HepG2 (cell line): ENCODE results near the gene PLOD3. TPM values are rescaled to one million over a fixed set of nuclear protein-coding genes. Genes with fewer than 3 reads are reported as not detected.
A peak's percentile ranks its signal among the peaks of the same experiment; 100 is the strongest.

Experiments
- ATAD3A ChIP-seq: sonication (generic); formaldehyde crosslinking; IDR thresholded peaks from 2 replicates; pipeline ENCODE4 v1.4.0; 2020; ENCODE audit warnings: missing genetic modification reagents
- GZF1 ChIP-seq: sonication (generic); formaldehyde crosslinking; IDR thresholded peaks from 2 replicates; pipeline ENCODE4 v1.5.1; 2020; ENCODE audit warnings: mild to moderate bottlenecking, missing genetic modification reagents
- KDM3A ChIP-seq: IDR thresholded peaks from 2 replicates; pipeline ENCODE4 v1.6.1; 2018; ENCODE audit warnings: low read depth, missing compliant biosample characterization
- MAZ ChIP-seq, 2 experiments: sonication (generic) in 1 of 2; formaldehyde crosslinking in 1 of 2; IDR thresholded peaks; 2 replicates each; pipeline versions ENCODE4 v1.5.0 to v1.6.1; 2012 to 2020; ENCODE audit warnings: low read depth in 2 of 2, mild to moderate bottlenecking in 2 of 2, borderline replicate concordance in 1 of 2, improper control_type of control experiment in 1 of 2, low read length in 1 of 2, missing genetic modification reagents in 1 of 2, moderate library complexity in 1 of 2
- SMARCC2 ChIP-seq: fragments of 450-650 bp; IDR thresholded peaks from 2 replicates; pipeline ENCODE4 v1.6.1; 2017; ENCODE audit warnings: antibody characterized with exemption, mild to moderate bottlenecking
- U2AF1 ChIP-seq: fragments of 200-400 bp; formaldehyde crosslinking; optimal IDR thresholded peaks from 2 replicates; pipeline ENCODE3; 2017; ENCODE audit warnings: mild to moderate bottlenecking, low read depth, low read length
- ZBTB42 ChIP-seq: sonication (generic); formaldehyde crosslinking; IDR thresholded peaks from 2 replicates; pipeline ENCODE4 v1.5.0; 2020; ENCODE audit warnings: mild to moderate bottlenecking, missing genetic modification reagents
- ZNF121 ChIP-seq: sonication (generic); formaldehyde crosslinking; IDR thresholded peaks from 2 replicates; pipeline ENCODE4 v1.5.0; 2020; ENCODE audit warnings: mild to moderate bottlenecking, missing genetic modification reagents
- ZNF709 ChIP-seq: sonication (generic); formaldehyde crosslinking; IDR thresholded peaks from 2 replicates; pipeline ENCODE4 v1.5.0; 2020; ENCODE audit warnings: mild to moderate bottlenecking, missing genetic modification reagents
- polyA plus RNA-seq, 8 experiments: library from polyadenylated mRNA; depleted of rRNA in 3 of 8; stranded (reverse) in 7 of 8; unstranded in 1 of 8; fragments of >200 nt; fragmentation: Illumina TruSeq in 4 of 8; extraction: Trizol in 4 of 8; gene quantifications; 2 replicates each; pipeline versions ENCODE4 v1.2.1 to v1.2.3, GENCODE V29; 2011 to 2016; ENCODE audit warnings: low read depth in 4 of 8, missing spikeins in 1 of 8, mixed read lengths in 1 of 8; ENCODE audit not compliant: insufficient read depth in 1 of 8
- total RNA-seq, 5 experiments: library from RNA; depleted of rRNA; stranded (reverse); fragments of >200 nt; fragmentation: Illumina TruSeq; extraction: Trizol; gene quantifications; 2 replicates each; pipeline ENCODE4 v1.2.3, GENCODE V29; 2016; ENCODE audit warnings: low read depth in 1 of 5
- TF ChIP-seq, protein P1 (sequence below): IDR thresholded peaks from 2 replicates; pipeline ENCODE4 v1.6.1; 2016; ENCODE audit warnings: missing genetic modification reagents, missing compliant biosample characterization
- TF ChIP-seq, protein P2 (sequence below): conservative IDR thresholded peaks from 2 replicates; pipeline ENCODE4 v1.6.1; 2018; ENCODE audit warnings: missing genetic modification reagents
- TF ChIP-seq, protein P3 (sequence below): sonication (generic); formaldehyde crosslinking; IDR thresholded peaks from 2 replicates; pipeline ENCODE4 v1.5.1; 2020; ENCODE audit warnings: mild to moderate bottlenecking, missing genetic modification reagents, moderate library complexity
- TF ChIP-seq, protein P4 (sequence below): sonication (generic); formaldehyde crosslinking; IDR thresholded peaks from 2 replicates; pipeline ENCODE4 v1.8.1; 2023; ENCODE audit warnings: mild to moderate bottlenecking, moderate library complexity, missing genetic modification reagents
- TF ChIP-seq, protein P5 (sequence below): sonication (generic); formaldehyde crosslinking; IDR thresholded peaks from 2 replicates; pipeline ENCODE4 v1.5.0; 2020; ENCODE audit warnings: missing genetic modification reagents
- TF ChIP-seq, protein P6 (sequence below), 2 experiments: sonication (generic) in 1 of 2; formaldehyde crosslinking in 1 of 2; IDR thresholded peaks; 2 replicates each; pipeline versions ENCODE4 v1.4.0 to v1.6.1; 2016 to 2020; ENCODE audit warnings: borderline replicate concordance in 1 of 2, low read depth in 1 of 2, mild to moderate bottlenecking in 1 of 2, missing genetic modification reagents in 1 of 2

PLOD3 gene
- total and polyA plus RNA-seq, 2 of the 13 experiments (the other 11 are each of a cell fraction or from before 2014, with no cell fraction given) = 65.8 to 67.4 TPM

DNA sequence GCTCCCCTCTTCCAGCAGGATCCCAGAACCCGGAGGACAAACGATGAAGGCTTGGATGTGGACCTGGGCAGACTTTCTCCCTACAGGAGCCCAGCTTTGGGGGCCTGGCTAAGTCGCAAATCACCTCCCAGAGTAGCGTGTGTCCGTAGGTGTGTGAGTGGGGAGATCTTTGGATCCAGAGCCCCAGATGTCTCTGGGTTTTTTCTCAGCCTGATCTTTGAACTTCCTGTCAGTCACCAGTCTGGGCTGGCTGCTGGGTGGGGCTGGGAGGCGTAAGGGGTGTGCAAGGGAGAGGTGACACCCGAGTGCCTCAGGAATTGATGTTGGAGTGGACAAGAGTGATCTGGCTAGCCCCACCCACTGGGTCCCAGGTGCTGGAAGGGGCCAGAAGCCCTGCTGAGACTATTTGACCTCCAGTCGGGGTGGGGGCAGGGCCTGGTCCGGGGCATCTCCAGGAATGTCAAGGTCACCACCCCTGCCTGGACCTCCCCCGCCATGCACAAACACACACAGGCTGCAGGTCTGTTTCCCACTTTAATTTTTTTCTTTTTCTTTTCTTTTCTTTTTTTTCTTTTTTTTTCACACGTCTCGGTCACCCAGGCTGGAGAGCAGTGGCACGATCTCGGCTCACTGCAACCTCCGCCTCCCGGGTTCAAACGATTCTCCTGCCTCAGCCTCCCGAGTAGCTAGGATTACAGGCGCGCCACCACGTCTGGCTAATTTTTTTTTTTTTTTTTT is 16.4 kb downstream of the PLOD3 start, which contains the start of gene MOGAT3 (continued):
- 0 out of 2 replicates have a peak, but pooled peaks have one; percentile 46 for TF ChIP-seq ZBTB42
- TF ChIP-seq, protein P1, sequence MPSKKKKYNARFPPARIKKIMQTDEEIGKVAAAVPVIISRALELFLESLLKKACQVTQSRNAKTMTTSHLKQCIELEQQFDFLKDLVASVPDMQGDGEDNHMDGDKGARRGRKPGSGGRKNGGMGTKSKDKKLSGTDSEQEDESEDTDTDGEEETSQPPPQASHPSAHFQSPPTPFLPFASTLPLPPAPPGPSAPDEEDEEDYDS = peak; percentile 89
- TF ChIP-seq ATAD3A (CRISPR knock-in tag) = no peak
- no peak for TF ChIP-seq ZNF121 (CRISPR knock-in tag)
- TF ChIP-seq MAZ (IDR thresholded peaks at IDR 0.05; ENCODE audit: borderline replicate concordance, low read depth, low read length) = peak; percentile 86
- peak; percentile 71 for TF ChIP-seq MAZ (CRISPR knock-in tag; IDR thresholded peaks at IDR 0.05; ENCODE audit: low read depth)
- TF ChIP-seq, protein P2, sequence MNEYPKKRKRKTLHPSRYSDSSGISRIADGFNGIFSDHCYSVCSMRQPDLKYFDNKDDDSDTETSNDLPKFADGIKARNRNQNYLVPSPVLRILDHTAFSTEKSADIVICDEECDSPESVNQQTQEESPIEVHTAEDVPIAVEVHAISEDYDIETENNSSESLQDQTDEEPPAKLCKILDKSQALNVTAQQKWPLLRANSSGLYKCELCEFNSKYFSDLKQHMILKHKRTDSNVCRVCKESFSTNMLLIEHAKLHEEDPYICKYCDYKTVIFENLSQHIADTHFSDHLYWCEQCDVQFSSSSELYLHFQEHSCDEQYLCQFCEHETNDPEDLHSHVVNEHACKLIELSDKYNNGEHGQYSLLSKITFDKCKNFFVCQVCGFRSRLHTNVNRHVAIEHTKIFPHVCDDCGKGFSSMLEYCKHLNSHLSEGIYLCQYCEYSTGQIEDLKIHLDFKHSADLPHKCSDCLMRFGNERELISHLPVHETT (CRISPR knock-in tag) = 0 out of 2 replicates have a peak, but pooled peaks have one; percentile 56
- TF ChIP-seq, protein P3, sequence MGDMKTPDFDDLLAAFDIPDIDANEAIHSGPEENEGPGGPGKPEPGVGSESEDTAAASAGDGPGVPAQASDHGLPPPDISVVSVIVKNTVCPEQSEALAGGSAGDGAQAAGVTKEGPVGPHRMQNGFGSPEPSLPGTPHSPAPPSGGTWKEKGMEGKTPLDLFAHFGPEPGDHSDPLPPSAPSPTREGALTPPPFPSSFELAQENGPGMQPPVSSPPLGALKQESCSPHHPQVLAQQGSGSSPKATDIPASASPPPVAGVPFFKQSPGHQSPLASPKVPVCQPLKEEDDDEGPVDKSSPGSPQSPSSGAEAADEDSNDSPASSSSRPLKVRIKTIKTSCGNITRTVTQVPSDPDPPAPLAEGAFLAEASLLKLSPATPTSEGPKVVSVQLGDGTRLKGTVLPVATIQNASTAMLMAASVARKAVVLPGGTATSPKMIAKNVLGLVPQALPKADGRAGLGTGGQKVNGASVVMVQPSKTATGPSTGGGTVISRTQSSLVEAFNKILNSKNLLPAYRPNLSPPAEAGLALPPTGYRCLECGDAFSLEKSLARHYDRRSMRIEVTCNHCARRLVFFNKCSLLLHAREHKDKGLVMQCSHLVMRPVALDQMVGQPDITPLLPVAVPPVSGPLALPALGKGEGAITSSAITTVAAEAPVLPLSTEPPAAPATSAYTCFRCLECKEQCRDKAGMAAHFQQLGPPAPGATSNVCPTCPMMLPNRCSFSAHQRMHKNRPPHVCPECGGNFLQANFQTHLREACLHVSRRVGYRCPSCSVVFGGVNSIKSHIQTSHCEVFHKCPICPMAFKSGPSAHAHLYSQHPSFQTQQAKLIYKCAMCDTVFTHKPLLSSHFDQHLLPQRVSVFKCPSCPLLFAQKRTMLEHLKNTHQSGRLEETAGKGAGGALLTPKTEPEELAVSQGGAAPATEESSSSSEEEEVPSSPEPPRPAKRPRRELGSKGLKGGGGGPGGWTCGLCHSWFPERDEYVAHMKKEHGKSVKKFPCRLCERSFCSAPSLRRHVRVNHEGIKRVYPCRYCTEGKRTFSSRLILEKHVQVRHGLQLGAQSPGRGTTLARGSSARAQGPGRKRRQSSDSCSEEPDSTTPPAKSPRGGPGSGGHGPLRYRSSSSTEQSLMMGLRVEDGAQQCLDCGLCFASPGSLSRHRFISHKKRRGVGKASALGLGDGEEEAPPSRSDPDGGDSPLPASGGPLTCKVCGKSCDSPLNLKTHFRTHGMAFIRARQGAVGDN = peak; percentile 42; the same call in 1 of the 2 replicates
- no peak for TF ChIP-seq ZNF709 (CRISPR knock-in tag)
- no peak for TF ChIP-seq SMARCC2
- TF ChIP-seq KDM3A (CRISPR knock-in tag) = peak; percentile 81; the same call in 1 of the 2 replicates
- TF ChIP-seq, protein P4, sequence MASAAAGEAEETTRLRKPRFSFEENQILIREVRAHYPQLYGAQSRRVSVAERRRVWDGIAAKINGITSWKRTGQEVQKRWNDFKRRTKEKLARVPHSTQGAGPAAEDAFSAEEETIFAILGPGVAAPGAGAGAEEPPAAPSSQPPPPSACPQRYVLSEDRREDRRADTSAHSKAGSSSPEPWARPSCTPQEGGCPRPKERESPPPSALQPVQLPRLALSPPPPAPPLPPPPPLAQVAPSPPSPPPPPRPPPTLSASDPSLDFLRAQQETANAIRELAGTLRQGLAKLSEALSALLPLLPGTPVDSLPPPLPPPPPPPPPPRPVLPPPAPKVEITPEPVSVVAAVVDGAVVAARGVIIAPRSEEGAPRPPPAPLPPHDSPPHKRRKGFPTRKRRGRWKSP (CRISPR knock-in tag) = peak; percentile 57; the same call in 1 of the 2 replicates
- TF ChIP-seq, protein P5, sequence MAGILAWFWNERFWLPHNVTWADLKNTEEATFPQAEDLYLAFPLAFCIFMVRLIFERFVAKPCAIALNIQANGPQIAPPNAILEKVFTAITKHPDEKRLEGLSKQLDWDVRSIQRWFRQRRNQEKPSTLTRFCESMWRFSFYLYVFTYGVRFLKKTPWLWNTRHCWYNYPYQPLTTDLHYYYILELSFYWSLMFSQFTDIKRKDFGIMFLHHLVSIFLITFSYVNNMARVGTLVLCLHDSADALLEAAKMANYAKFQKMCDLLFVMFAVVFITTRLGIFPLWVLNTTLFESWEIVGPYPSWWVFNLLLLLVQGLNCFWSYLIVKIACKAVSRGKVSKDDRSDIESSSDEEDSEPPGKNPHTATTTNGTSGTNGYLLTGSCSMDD (CRISPR knock-in tag) = no peak
- TF ChIP-seq GZF1 = peak; percentile 60; the same call in 1 of the 2 replicates
- TF ChIP-seq, protein P6, sequence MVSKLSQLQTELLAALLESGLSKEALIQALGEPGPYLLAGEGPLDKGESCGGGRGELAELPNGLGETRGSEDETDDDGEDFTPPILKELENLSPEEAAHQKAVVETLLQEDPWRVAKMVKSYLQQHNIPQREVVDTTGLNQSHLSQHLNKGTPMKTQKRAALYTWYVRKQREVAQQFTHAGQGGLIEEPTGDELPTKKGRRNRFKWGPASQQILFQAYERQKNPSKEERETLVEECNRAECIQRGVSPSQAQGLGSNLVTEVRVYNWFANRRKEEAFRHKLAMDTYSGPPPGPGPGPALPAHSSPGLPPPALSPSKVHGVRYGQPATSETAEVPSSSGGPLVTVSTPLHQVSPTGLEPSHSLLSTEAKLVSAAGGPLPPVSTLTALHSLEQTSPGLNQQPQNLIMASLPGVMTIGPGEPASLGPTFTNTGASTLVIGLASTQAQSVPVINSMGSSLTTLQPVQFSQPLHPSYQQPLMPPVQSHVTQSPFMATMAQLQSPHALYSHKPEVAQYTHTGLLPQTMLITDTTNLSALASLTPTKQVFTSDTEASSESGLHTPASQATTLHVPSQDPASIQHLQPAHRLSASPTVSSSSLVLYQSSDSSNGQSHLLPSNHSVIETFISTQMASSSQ (IDR thresholded peaks at IDR 0.05; ENCODE audit: low read depth) = no peak
- TF ChIP-seq, protein P6 (CRISPR knock-in tag; IDR thresholded peaks at IDR 0.05; ENCODE audit: borderline replicate concordance) = peak; percentile 68; the same call in 1 of the 2 replicates
- TF ChIP-seq U2AF1 = no peak
